ENCODE measurements around the gene PTPN3. TPM values are rescaled to one million over a fixed set of nuclear protein-coding genes. Genes with fewer than 3 reads are reported as not detected.

The PTPN3 gene
- total and polyA plus RNA-seq, 9 of the 15 experiments (the other 6 are each of a cell fraction or from before 2014, with no cell fraction given): 0.02 TPM; not detected in 8

DNA sequence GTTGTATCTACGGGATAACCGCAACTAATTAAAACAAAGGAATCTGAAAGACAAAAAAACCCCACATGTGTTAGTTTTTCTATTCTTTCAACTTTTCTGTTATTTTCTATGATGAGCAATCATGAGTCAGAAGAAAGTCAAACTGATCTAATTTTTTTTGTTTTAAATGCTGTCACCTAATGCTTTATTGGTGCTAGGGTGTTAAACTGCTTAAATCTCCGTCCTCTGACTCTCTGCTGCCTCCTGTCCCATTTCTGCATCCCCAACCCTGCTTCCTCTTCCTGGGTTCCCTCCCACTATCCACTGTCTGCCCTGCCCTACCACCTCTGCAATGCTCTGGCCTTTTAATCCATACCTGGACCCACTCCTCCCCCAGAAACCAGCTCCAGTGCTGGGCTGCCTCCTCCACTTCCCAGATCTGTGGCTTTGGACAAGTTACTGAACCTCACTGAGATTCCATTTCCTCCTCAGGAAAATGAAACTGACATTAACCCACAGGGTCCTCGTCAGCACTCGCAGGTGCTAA, 15.7 kb downstream of the PTPN3 start:
- Histone ChIP-seq H3K4me3 (no peak overlapping the region), H3K9me1 (ENCODE audit: control insufficient read depth, insufficient read depth, low read length) (no peaks in the 10 kb centered on the region), H3K9me3 (replicated peaks; ENCODE audit: control insufficient read depth, insufficient read depth, low read depth, low read length) (no peaks in the 10 kb centered on the region), H3K27ac (ENCODE audit: extremely low read depth, low read depth, low read length) (no peak overlapping the region), H3K79me2 (ENCODE audit: control insufficient read depth, insufficient read depth, low read length) (no peaks in the 10 kb centered on the region), H2AFZ (ENCODE audit: low read depth, low read length) (no peak overlapping the region), H3K36me3 (ENCODE audit: control insufficient read depth, insufficient read depth, low read length) (no peaks in the 10 kb centered on the region), H3K4me2 (ENCODE audit: insufficient read depth, low read length) (no peak overlapping the region), H4K20me1 (replicated peaks; ENCODE audit: control insufficient read depth, insufficient read depth, low read length) (no peaks in the 10 kb centered on the region), H3K4me1 (replicated peaks in 1 of 2; ENCODE audit: control insufficient read depth in 2 of 2, insufficient read depth in 2 of 2, low read length in 2 of 2) (0 out of 5 replicates have a peak, but pooled peaks cover 0 to 4% of the 10 kb centered on the region in 2 experiments), H3K27me3 (ENCODE audit: control insufficient read depth in 2 of 2, insufficient read depth in 2 of 2, low read length in 2 of 2) (peaks cover 4 to 47% of the 10 kb centered on the region in 2 experiments; a peak in 4 of 5 replicates), H3K9ac (ENCODE audit: insufficient read depth in 1 of 2, low read depth in 2 of 2, low read length in 2 of 2) (no peak overlapping the region)
- under 1% methylated on average over 5 of the region's 5 CpGs for WGBS (ENCODE audit: insufficient coverage, low coverage, missing lambda C conversion rate)
- BruUV-seq (replicated peaks): no TSS peak
- DNase-seq (ENCODE audit: extremely low read depth in 1 of 4, low spot score in 3 of 4): no peak
- in situ Hi-C loops (cut with MboI) (no loop called here), intact Hi-C loops (cut with micrococcal nuclease) (no loop called here)
- ATAC-seq: no peak
- ChIA-PET CTCF (ENCODE audit: low intra/inter-chr PET ratio) (no interaction called here), POLR2A (no interaction called here)
- TF ChIP-seq GATA2 (CRISPR knock-in tag; IDR thresholded peaks at IDR 0.05): no peak
- no peak for TF ChIP-seq ZNF639 (CRISPR knock-in tag; conservative IDR thresholded peaks at IDR 0.05 in 1 of 2, IDR thresholded peaks at IDR 0.05 in 1 of 2)
- TF ChIP-seq FOS (IDR thresholded peaks at IDR 0.05; ENCODE audit: extremely low read depth, insufficient read length): no peak
- no peak for TF ChIP-seq HMGN3 (IDR thresholded peaks at IDR 0.05; ENCODE audit: borderline replicate concordance, extremely low read depth, insufficient read length, low read depth, low read length)
- no peak for TF ChIP-seq CTBP1 (IDR thresholded peaks at IDR 0.05; ENCODE audit: borderline replicate concordance)
- TF ChIP-seq ILF3 (IDR thresholded peaks at IDR 0.05; ENCODE audit: borderline replicate concordance): no peak
- TF ChIP-seq RBM17 (IDR thresholded peaks at IDR 0.05; ENCODE audit: borderline replicate concordance, low read depth, low read length): no peak
- TF ChIP-seq CXXC5 (CRISPR knock-in tag; IDR thresholded peaks at IDR 0.05): no peak
- TF ChIP-seq MED1 (CRISPR knock-in tag; IDR thresholded peaks at IDR 0.05; ENCODE audit: borderline replicate concordance): no peak
- no peak for TF ChIP-seq ZNF174 (CRISPR knock-in tag; IDR thresholded peaks at IDR 0.05)
- FAIRE-seq: no peak
